Aortic smooth muscle cell (primary cell): Measurements from ENCODE around the gene MIAT. TPM values are rescaled to one million over a fixed set of nuclear protein-coding genes. Genes with fewer than 3 reads are reported as not detected.

ENCODE experiments used
- total RNA-seq: library from RNA; depleted of rRNA; stranded (reverse); fragments of >200 nt; gene quantifications from 2 replicates; pipeline ENCODE4 v1.2.3, GENCODE V29; 2014

Gene MIAT
- total RNA-seq: 0.53 and 0.75 TPM in 2 replicates

DNA sequence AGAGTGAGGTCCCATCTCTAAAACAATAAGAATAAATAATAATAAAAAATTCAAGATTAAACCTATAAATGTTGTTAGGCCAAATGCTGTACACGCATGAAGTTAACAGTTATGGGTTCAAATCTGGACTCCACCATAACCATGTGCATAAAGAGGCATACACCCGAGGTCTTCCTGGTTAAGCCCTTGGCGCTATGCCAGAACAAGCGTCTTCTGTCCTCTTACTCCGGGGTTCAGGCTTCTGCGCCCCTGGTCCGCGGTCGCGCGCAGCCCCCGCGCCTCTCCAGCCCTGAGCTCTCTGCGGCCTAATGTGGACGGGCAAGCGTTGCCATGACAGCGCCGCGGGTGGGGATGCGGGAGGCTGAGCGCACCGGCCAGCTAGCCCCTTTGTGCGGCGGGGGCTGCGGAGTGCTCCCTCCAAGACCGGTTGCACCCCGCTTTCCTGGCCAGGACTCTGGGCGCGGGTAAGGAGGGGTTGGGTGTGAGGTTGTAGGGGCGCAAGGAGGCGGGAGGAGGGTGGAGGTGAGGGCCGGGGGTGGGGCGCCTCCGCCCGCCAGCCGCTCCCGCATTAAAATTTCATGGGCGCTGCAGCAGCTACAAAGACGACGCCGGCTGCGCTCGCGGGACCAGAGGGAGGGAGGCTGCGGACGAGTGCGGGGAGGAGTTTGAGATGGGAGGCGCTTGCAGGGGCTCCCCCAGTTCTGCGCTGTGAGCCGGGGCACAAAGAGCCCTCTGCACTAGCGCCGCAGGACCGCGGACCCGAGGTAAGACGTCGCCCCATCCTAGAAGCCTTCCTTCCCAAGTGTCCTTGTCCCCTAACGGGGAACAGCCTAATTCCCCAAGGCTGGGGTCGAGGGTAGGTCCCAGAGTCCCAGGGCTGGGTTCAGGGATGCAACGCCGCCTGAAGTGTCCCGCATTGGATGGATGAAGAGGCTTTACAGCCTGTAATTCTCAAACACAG, at the start of gene MIAT:
Gene MIAT (plus strand): TSS at position 698 of the 961 bp plus-strand sequence.

DNA sequence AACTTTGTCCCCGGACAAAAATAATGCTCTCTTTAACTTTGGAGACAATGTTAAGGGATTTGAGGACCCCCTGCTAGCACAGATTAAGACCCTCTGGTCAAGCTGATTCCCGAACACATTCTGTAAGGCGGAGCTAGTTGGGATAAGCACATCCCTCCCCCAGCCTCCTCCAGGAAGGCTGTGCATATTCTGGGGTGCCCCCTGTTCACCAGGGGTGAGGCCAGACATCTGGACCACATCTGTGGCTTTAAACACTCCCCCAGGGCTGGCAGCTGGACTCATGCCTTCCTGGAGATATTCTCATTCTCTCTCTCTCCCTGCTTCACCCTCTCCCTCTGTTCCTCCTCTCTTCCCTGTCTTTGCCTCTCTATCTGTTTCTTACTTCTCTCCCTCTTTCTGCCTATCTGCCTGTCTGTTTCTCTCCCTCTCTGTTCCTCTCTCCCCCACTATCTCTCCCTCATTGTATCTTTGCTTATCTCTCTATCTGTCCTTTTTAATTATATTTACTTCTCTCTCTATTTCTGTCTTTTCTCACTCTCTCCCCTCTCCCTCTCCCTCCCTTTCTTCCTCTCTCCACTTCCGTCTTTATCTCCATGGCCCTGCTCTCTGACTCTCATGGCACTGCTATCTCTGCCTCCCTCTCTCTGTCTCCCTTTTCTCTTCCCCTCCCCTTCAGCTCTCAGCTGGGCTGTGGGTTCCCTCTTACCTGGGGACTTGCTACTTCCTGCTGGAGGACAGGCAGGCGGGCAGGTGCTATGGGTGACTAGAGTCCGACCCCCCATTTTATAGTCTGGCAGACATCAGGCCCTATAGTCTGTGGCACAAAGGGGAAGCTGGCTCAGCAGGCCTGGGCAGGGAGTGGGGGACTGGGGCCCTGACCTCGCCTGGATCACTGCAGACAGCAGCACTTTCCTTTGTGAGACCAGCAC, 39.9 kb upstream of the MIAT start, which contains the start of gene CRYBB1:
Gene CRYBB1 (minus strand): TSS at position 757 of the 929 bp plus-strand sequence. CDS start 1,708 bp downstream, outside the sequence.

DNA sequence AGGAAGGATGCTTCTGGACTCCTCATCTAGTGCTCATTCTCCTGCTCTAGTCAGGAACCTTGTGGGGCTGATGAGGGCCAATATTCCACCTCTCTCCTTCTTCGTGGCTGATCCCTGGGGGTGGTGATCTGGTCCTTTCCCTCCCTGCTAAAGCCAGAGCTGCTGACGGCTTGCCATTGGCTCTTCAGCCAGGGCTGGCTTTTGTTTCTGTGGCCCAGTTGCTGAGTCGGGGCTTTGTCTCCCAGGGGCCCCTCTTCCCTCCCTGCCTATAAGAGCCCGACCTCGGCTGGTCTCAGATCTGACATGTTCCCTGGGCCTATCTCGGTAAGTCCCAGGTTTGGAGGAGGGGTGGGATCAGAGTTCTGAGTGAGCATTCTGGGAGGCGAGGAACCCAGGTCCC, 35.7 kb upstream of the MIAT start, which contains the start of gene CRYBA4:
Gene CRYBA4 (plus strand): TSS at position 301 of the 400 bp plus-strand sequence. CDS start 634 bp downstream, outside the sequence.

Other genes with a start within 250 kb of the MIAT start
- gene ASPHD2, start 228.3 kb upstream of the MIAT start, total RNA-seq: 1.8 TPM in 2 replicates
- 20.3 and 26.9 TPM in 2 replicates for gene HPS4, start 173.8 kb upstream of the MIAT start, total RNA-seq
- 9.4 and 11.5 TPM in 2 replicates for gene SRRD, start 173.7 kb upstream of the MIAT start, total RNA-seq
- gene TFIP11, start 145.1 kb upstream of the MIAT start, total RNA-seq: 29.8 and 36.2 TPM in 2 replicates
- 18.9 and 23.4 TPM in 2 replicates for gene TPST2, start 67.5 kb upstream of the MIAT start, total RNA-seq
- gene CRYBB1, start 39.6 kb upstream of the MIAT start, total RNA-seq: not detected in 2 replicates
- gene CRYBA4, start 35.6 kb upstream of the MIAT start, total RNA-seq: not detected in 2 replicates